Activated CD8-positive, alpha-beta memory T cell treated with anti-CD3 and anti-CD28 coated beads, Interleukin-2, amount 50 U/mL, for 24 hours (primary cell): ENCODE measurements around the gene CHST15.

Experiments
- DNase-seq: peaks from one replicate; pipeline ENCODE4 v3.0.0-alpha.2; 2020; ENCODE audit errors: extremely low read depth

CHST15 gene

GRCh38 chr10:124011464-124011863 is 81.9 kb downstream of the CHST15 start:
- no peak for DNase-seq

- DNase-seq, result no peak
Measured at GRCh38 chr10:124010563-124011131, 82.8 kb downstream of the CHST15 start.

GRCh38 chr10:124010024-124010423 is 83.4 kb downstream of the CHST15 start:
- no peak for DNase-seq

DNA sequence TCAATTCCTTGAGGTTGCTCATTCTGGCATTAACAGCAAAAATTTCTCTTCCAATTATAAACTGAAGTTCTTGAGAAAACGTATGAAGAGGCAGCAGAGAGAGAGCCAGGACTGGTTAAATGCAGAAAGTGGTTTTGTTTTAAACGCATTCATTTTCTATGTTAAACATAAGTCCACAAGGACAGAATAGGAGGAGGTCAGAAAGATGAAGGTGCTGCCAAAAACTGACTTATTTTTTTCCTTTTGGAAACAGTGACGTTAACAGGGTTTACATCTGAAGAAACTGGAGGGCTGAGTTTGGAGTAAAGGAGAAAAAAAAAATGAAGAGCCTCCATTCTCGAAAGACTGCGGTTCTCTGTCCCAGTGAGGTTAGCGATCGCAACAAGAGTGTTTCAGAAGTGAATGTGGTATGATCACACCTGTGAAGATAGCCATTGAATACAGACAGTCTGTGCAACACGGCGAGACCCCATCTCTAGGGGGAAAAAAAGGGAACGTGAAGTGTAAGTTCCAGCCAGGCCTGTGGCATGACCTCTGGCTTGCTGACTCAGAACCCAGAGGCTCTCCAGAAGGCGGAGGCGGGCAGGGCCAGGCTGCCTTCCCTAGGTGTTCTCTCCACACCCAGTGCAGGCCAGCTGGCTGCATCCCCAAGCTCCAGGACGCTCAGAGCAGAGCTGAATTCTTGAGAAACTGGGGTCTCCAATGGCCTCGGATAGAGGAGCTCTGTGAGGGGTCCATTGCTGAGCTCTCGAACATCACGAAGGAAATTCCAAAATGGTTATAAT is 84.0 kb downstream of the CHST15 start:
- DNase-seq, result no peak

DNA sequence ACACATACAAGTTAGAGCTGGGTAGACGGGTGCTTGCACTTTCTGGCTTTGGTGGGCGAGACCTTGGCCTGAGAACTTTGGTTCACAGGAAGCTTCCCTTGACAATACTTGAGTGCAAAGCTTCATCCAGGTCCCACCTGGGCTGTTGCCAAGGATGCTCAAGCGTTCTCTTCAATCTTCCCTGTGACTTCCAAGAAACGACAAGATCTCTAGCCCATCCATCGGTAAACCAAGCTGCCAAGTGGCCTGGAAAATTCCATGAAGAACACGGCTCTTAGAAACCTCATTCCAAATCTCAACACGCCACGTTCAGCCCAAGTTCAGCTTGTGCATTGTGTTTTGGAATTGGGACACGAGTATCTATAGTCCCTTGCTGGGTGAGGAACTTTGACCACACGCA is 84.7 kb downstream of the CHST15 start:
- DNase-seq, result no peak

DNA sequence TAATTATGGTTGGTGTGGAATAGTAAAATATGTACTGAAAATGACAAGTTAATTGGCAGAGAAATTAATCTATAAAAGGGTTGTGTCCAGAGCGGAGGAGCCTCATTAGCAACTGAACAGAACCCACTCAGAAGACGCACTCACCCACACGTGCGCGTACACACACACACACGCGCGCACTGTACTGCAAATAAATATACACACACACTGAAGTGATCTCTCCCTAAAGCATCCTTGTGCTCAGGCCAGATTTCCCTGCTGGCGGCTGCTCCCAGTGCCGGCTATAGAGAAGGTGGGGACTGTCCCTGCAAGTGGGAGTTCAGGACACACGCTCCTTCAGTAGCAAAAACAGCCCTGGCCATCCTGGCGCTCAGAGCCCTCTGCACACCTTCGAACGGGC is 85.2 kb downstream of the CHST15 start:
- DNase-seq, result no peak

DNA sequence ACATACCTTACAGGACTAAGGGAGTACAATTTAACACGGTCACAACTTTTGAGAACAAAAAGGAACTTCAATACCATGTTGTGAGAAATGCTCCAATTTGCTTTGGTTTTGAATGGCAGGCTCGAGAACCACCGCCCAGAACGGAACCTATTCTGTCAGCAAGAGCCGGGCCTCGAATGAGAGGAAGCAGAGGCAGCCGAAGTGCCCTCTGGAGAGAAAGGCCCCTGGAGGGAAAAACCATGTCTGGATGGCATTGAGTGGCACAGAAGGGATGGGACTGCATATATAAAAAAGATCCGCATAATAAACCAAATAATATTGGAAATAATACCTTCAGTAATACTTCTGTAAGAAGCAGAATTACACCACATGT is 85.6 kb downstream of the CHST15 start:
- no peak for DNase-seq

DNA sequence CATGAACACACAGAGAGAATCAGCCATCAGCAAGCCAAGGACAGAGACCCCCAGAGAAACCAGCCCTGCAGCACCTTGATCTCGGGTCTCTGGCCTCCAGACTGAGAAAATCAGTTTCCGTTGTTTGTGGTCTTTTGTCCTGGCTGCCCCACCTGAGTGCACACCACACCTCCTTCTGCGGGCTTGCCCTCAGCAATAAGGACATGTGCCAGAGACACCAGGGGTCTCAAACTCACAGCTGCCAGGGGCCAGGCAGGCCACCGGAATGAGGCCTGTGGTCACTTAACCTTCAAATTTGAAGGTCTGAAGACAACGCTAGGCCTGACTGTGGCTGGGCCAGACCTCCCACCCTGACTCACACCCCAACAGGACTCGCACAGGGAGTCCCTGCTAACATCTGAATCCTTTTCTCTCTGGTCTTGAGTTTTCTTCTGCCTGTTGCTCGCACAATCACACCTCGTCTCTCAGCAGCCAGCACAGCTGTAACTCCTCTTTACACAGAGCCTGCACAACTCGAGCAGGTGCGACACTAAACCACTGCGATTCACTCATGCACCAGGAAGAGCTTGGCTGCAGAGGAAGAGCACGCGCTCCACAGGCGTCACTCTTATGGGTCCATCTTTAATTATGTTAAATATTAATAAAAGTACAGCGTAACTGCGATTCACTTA is 86.2 kb downstream of the CHST15 start:
- DNase-seq, result no peak

- no peak for DNase-seq
Measured at GRCh38 chr10:124006526-124006925, 86.9 kb downstream of the CHST15 start.

DNA sequence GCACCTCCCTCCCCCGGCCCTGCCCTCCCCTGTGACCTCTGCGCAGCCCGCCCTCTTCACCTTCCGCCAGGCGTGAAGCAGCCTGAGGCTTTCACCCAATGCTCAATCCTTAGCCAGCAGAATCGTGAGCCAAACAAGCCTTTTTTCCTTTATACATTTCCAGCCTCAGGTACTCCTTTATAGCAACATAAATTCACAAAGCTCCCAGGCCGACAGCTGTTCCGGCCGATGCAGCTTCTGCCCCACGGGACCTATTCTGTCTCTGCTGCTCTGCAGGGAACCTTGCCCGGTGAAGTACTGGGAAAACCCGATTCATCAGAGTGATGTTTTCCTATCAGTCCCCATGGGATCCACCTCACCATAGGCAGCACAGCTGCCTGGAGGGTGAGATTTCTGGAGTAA is 87.4 kb downstream of the CHST15 start:
- no peak for DNase-seq

DNA sequence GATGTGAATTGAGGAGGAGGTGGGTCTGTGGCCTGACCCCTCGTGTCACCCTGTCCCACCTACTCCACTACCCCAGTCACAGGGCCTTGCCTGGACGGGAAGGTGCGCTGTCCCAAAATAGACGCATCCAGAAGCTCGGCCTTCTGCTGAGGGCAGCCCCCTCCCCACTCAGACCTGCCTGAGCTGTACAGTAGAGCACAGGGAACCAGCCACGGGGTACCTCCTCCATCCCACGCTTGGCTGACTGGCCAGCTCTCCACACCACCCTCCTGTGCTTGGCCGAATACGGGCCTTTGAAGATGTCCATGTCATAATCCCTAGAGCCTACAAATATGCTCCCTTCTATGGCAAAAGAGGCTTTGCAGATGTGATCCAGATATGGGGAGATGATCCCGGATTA is 88.3 kb downstream of the CHST15 start:
- DNase-seq, result no peak

DNA sequence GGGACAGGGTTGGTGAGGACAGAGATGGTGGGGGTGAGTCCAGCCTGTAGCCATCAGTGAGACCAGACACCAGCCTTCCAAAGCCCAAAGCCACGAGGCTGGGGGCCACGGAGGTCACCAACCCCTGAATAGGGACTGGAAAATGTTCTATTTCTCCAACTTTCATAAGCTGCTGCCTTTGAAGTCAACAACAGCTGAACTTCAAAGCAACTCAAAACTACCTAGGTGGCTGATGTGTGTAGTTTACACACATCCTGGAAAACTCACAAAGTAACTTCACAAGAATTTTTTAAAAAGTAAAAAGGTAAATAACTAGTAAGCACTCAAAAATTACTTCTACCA is 88.8 kb downstream of the CHST15 start:
- DNase-seq, result no peak

GRCh38 chr10:124003871-124004662 is 89.3 kb downstream of the CHST15 start:
- no peak for DNase-seq

GRCh38 chr10:124003481-124003870 is 89.9 kb downstream of the CHST15 start:
- no peak for DNase-seq

- DNase-seq, result no peak
Measured at GRCh38 chr10:124003070-124003419, 90.4 kb downstream of the CHST15 start.

DNA sequence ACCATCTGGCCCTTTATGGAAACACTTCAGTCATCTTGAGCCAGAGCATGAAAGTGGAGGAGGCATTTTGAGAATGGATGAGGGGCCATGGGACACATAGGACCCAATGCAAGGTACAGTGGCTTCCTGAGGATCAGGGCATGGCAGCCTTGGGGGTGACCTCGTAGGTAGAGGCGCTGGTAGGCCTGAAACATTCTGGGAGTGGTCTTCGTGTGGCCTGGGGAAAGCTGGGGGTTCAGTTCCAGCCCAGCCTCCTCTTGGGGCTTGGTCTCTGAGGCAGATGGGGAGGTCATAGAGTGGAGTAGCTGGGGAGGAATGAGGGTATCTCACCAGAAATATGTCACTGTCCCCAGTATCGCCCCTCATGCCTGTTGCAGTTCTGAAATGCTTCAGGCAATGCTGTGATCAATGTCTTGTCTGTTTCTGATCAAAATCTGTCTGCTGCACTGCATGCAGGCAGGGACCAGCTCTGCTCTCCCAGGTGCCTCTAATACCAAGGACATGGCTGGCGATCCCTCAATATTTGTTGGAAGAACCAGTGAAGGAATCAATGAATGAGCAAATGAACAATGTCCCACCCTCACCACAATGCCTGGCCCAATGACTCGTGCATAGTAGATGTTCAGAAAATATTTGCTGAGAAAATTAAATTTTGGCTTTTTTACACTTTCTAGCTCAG is 90.9 kb downstream of the CHST15 start:
- no peak for DNase-seq

DNA sequence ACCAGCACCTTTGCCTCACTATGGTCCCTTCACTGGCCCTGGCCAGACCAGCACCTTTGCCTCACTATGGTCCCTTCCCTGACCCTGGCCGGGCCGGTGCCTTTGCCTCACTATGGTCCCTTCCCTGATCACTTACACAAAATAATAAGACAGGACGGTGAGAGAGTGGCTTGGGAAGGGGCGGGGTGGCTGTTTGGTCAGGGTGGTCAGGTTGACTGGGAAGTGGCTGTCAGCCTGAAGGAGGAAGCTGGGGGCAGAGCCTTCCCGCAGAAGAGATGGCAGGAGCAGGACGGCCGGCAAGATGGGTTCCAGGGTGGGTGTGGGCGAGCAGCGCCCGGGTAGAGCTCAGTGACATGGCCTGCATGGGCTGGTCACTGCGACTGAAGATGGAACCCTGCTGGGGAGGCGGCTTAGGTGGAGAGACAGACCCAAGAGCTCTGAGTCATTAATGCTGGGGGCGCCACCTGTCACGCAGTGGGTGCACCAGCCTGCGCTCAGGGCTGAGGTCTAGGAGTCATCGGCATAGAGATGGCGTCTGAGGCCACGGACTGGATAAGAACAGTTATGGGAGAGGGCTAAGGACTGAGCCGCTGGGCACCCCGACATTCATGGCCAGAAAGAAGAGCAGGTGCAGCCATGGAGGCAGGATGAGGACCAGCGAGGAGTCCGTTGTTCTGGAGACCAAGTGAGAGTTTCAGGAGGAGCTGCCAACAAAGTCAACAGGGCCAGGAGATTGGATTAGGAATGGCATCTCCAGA is 91.8 kb downstream of the CHST15 start:
- DNase-seq, result no peak

- no peak for DNase-seq
Measured at GRCh38 chr10:124000792-124001201, 92.6 kb downstream of the CHST15 start.

DNA sequence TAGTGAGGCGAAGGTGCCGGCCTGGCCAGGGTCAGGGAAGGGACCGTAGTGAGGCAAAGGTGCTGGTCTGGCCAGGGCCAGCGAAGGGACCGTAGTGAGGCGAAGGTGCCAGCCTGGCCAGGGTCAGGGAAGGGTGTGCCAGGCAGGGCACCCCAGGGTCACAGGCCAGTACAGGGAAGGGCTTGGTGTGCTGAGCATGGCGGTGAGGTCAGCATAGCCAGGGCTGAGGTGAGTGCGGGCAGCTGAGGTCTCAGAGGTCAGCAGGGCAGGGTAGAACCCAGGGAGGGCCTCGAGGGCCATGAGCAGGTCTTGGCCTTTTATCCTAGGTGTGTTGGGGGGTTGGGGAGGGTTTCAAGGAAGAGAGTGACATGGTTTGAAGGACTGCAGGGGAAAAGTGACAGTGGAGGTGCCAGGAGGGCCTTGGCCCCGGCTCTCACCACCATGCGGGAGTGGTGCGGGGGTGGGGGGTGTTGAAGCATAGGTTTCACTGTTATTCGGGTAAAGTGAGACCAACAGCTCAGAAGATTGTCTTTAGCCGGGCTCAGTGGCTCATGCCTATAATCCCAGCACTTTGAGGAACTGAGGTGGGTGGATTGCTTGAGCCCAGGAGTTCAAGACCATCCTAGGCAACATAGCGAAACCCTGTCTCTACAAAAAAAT is 93.3 kb downstream of the CHST15 start:
- DNase-seq, result no peak

GRCh38 chr10:123999261-123999660 is 94.1 kb downstream of the CHST15 start:
- no peak for DNase-seq
